ENCODE data around the gene ISYNA1. TPM values are rescaled to one million over a fixed set of nuclear protein-coding genes. Genes with fewer than 3 reads are reported as not detected.
A peak's percentile ranks its signal among the peaks of the same experiment; 100 is the strongest.

The ISYNA1 gene
- total and polyA plus RNA-seq, 7 donors, result 6.3 to 17.0 (median 9.8) TPM

GRCh38 chr19:18460900-18461299 is 23.0 kb upstream of the ISYNA1 start:
- Histone ChIP-seq H3K27me3 (ENCODE audit: insufficient read depth in 3 of 3, low read length in 2 of 3) (no peaks in the 10 kb centered on the region), H3K27ac (peak overlapping the region; percentile 88), H3K9me3 (no peaks in the 10 kb centered on the region), H3K36me3 (ENCODE audit: insufficient read depth in 1 of 2, low read depth in 1 of 2) (peaks cover 5 to 36% of the 10 kb centered on the region in 2 donors), H3K4me3 (no peak overlapping the region), H3K4me1 (peaks cover 66% of the 10 kb centered on the region)
- TF ChIP-seq, protein P1, sequence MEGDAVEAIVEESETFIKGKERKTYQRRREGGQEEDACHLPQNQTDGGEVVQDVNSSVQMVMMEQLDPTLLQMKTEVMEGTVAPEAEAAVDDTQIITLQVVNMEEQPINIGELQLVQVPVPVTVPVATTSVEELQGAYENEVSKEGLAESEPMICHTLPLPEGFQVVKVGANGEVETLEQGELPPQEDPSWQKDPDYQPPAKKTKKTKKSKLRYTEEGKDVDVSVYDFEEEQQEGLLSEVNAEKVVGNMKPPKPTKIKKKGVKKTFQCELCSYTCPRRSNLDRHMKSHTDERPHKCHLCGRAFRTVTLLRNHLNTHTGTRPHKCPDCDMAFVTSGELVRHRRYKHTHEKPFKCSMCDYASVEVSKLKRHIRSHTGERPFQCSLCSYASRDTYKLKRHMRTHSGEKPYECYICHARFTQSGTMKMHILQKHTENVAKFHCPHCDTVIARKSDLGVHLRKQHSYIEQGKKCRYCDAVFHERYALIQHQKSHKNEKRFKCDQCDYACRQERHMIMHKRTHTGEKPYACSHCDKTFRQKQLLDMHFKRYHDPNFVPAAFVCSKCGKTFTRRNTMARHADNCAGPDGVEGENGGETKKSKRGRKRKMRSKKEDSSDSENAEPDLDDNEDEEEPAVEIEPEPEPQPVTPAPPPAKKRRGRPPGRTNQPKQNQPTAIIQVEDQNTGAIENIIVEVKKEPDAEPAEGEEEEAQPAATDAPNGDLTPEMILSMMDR (IDR thresholded peaks at IDR 0.05), result no peak
- intact Hi-C loops (cut with DNase I), result loop anchor here in 1 of 2 donors (10.0 kb wide), 1 partner anchor 194 kb away; no protein-coding TSS in a partner anchor
- WGBS, 3 donors, result 33 to 43% (median 37%) methylated on average over 12 of the region's 12 CpGs
- no peak for DNase-seq
- ATAC-seq, result peak; percentile 39 to 59 (median 56)

- TF ChIP-seq, protein P1 (IDR thresholded peaks at IDR 0.05), result no peak
- DNase-seq, result no peak
- H3K9me3 ChIP-seq, result no peaks in the 10 kb centered on the region
- WGBS, 3 donors, result 67 to 73% (median 72%) methylated on average over 21 of the region's 21 CpGs
- peaks cover 5 to 44% of the 10 kb centered on the region in 2 donors for H3K36me3 ChIP-seq (ENCODE audit: insufficient read depth in 1 of 2, low read depth in 1 of 2)
- H3K27me3 ChIP-seq (ENCODE audit: insufficient read depth in 3 of 3, low read length in 2 of 3), result no peaks in the 10 kb centered on the region
- no peak for ATAC-seq
- no peak overlapping the region for H3K4me3 ChIP-seq
- peak overlapping the region; percentile 88 for H3K27ac ChIP-seq
- intact Hi-C loops (cut with DNase I), result loop anchor here in 1 of 2 donors (10.0 kb wide), 2 partner anchors 217 to 387 kb away; no protein-coding TSS in a partner anchor
- H3K4me1 ChIP-seq, result peaks cover 45% of the 10 kb centered on the region
Observed at GRCh38 chr19:18457483-18458331, 19.8 kb upstream of the ISYNA1 start.

GRCh38 chr19:18456974-18457373 is 19.0 kb upstream of the ISYNA1 start:
- 29 to 39% (median 33%) methylated on average over 9 of the region's 9 CpGs for WGBS, 3 donors
- H3K27me3 ChIP-seq (ENCODE audit: insufficient read depth in 3 of 3, low read length in 2 of 3), result no peaks in the 10 kb centered on the region

GRCh38 chr19:18456279-18456678 is 18.3 kb upstream of the ISYNA1 start:
- WGBS, 3 donors, result 60 to 77% (median 65%) methylated on average over 4 of the region's 4 CpGs

More at GRCh38 chr19:18456974-18457373, 19.0 kb upstream of the ISYNA1 start:
- TF ChIP-seq, protein P1 (IDR thresholded peaks at IDR 0.05), result no peak
- ATAC-seq (peak; percentile 23 to 50 (median 38)), DNase-seq (peak; percentile 76 to 88)
- Histone ChIP-seq H3K4me3 (no peak overlapping the region), H3K4me1 (peaks cover 45% of the 10 kb centered on the region), H3K27ac (peak overlapping the region; percentile 88), H3K9me3 (no peaks in the 10 kb centered on the region), H3K36me3 (ENCODE audit: insufficient read depth in 1 of 2, low read depth in 1 of 2) (peaks cover 5 to 48% of the 10 kb centered on the region in 2 donors)
- intact Hi-C loops (cut with DNase I), result loop anchor here in 1 of 2 donors (10.0 kb wide), 2 partner anchors 218 to 388 kb away; no protein-coding TSS in a partner anchor

More at GRCh38 chr19:18456279-18456678, 18.3 kb upstream of the ISYNA1 start:
- Histone ChIP-seq H3K27ac (peak overlapping the region; percentile 88), H3K9me3 (no peaks in the 10 kb centered on the region), H3K36me3 (ENCODE audit: insufficient read depth in 1 of 2, low read depth in 1 of 2) (peaks cover 5 to 51% of the 10 kb centered on the region in 2 donors), H3K4me1 (peaks cover 44% of the 10 kb centered on the region), H3K4me3 (no peak overlapping the region), H3K27me3 (ENCODE audit: insufficient read depth in 3 of 3, low read length in 2 of 3) (no peaks in the 10 kb centered on the region)
- TF ChIP-seq, protein P1 (IDR thresholded peaks at IDR 0.05), result no peak
- DNase-seq (no peak), ATAC-seq (no peak)
- intact Hi-C loops (cut with DNase I), result loop anchor here in 1 of 2 donors (10.0 kb wide), 2 partner anchors 219 to 389 kb away; no protein-coding TSS in a partner anchor
